ENCODE results near the gene ADAP1. TPM values are rescaled to one million over a fixed set of nuclear protein-coding genes. Genes with fewer than 3 reads are reported as not detected.

Gene ADAP1
- total RNA-seq, 1 experiment from 2014 or later: 34.0 TPM

DNA sequence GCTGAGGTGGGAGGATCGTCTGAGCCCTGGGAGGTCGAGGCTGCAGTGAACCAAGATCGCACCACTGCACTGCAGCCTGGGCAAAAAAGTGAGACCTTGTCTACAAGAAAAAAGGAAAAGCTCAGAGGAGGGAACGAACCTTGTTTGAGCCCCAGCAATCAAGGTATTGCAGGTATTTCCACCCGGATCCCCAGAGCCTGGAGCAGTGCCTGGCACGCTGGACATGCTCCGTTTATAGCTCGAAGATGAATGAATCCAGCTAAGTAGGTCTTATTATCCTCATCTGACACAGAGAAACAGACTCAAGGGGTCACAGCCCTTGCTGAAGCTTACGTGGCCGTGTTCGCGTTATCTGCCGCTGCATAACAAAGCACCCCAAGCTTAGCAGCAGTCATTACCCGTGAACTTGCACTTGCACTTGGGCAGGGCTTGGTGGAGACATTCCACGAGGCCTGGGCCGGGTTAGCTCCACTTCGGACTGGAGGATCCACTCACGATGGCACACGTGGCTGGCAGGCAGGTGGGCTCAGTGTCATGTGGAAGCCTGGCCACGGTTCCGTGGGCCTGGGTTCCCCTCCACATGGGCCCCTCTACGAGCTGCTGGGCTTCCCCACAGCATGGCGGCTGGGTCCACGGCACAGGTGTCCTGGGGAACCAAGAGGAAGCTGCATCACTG, 24.1 kb upstream of the ADAP1 start:
- no TSS peak for BruUV-seq (replicated peaks)
- TF ChIP-seq ELF1 (IDR thresholded peaks at IDR 0.05; ENCODE audit: borderline replicate concordance, low read depth): no peak
- no peak for TF ChIP-seq YY1 (IDR thresholded peaks at IDR 0.05; ENCODE audit: extremely low read depth, insufficient replicate concordance, low read depth, low read length)
- no peak for TF ChIP-seq ATF3 (IDR thresholded peaks at IDR 0.05)
- no peak for TF ChIP-seq ZNF274 (IDR thresholded peaks at IDR 0.05; ENCODE audit: low read depth, low read length)
- no peak for TF ChIP-seq JUND (IDR thresholded peaks at IDR 0.05)
- no peak for TF ChIP-seq RAD21 (IDR thresholded peaks at IDR 0.05; ENCODE audit: low read depth)
- TF ChIP-seq REST (IDR thresholded peaks at IDR 0.05; ENCODE audit: low read depth): no peak
- TF ChIP-seq EZH2phosphoT487 (IDR thresholded peaks at IDR 0.05; ENCODE audit: borderline replicate concordance): no peak
- no peak for TF ChIP-seq MAX (IDR thresholded peaks at IDR 0.05)
- TF ChIP-seq TCF7L2 (IDR thresholded peaks at IDR 0.05; ENCODE audit: borderline replicate concordance, extremely low read depth, insufficient read depth, insufficient read length): no peak
- no peak for TF ChIP-seq POLR2A (IDR thresholded peaks at IDR 0.05; ENCODE audit: borderline replicate concordance, extremely low read depth, insufficient read depth, insufficient read length)
- no peak for TF ChIP-seq EZH2 (IDR thresholded peaks at IDR 0.05)
- RAD21 ChIA-PET (ENCODE audit: low non-redundant PET in 1 of 2, low total read pairs in 2 of 2, uncharacterized antibody in 2 of 2, unreplicated experiment in 2 of 2): no interaction called here
- DNase-seq (ENCODE audit: low read depth, low spot score) (no peak), ATAC-seq (no peak)
- Histone ChIP-seq H3K79me2 (ENCODE audit: insufficient read depth, low read length) (peaks cover 18% of the 10 kb centered on the region), H3K4me1 (ENCODE audit: control insufficient read depth in 1 of 2, insufficient read depth in 2 of 2, low read length in 2 of 2) (peaks cover 0 to 5% of the 10 kb centered on the region in 2 experiments; a peak in 2 of 4 replicates), H2AFZ (ENCODE audit: low read depth, low read length, poor library complexity, severe bottlenecking) (no peak overlapping the region), H3K9me3 (ENCODE audit: control insufficient read depth in 1 of 2, insufficient read depth in 1 of 2, low read depth in 1 of 2, low read length in 2 of 2) (no peaks in the 10 kb centered on the region; a peak in 1 of 4 replicates), H3K27me3 (ENCODE audit: insufficient read depth, low read length) (no peaks in the 10 kb centered on the region), H3K27ac (ENCODE audit: low read depth, low read length) (no peak overlapping the region), H3K4me3 (replicated peaks in 1 of 2; ENCODE audit: low read depth in 1 of 2, low read length in 2 of 2) (no peak overlapping the region), H3K9me2 (ENCODE audit: insufficient read depth) (no peaks in the 10 kb centered on the region), H3K4me2 (ENCODE audit: low read length) (no peak overlapping the region), H4K20me1 (ENCODE audit: insufficient read depth) (peaks cover 4% of the 10 kb centered on the region; the same call in 1 of the 2 replicates), H3K36me3 (ENCODE audit: control insufficient read depth in 1 of 2, insufficient read depth in 2 of 2, low read length in 2 of 2) (no peaks in the 10 kb centered on the region), H3K9ac (ENCODE audit: low read length) (no peak overlapping the region)
- intact Hi-C loops (cut with micrococcal nuclease): no loop called here
- POLR2A ChIA-PET: no interaction called here
- CTCF ChIA-PET: interaction anchor here (1.4 kb wide), 1 partner anchor 15 kb away, joined by 3 read pairs; no protein-coding TSS in a partner anchor
